ENCODE results near the gene DEPDC5.

DEPDC5 gene

DNA sequence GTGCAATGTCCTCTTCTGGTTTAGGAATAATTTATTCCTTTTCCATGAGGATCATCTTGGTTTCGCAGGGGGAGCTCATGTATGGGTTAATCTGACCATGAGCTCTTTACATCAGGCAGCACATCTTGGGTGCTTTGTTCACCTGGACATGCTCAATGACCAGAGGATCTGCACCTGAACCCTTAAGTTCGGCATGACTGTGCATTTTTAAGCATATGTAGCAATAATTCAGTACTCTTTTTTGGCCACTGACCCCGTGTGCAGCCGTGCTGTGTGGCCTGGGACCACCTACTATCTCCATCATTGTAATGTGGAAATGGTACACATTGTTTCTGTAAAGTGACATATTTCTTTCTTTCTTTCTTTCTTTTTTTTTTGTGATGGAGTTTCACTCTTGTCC, 62.9 kb downstream of the DEPDC5 start:
- no peak for DNase-seq

DNA sequence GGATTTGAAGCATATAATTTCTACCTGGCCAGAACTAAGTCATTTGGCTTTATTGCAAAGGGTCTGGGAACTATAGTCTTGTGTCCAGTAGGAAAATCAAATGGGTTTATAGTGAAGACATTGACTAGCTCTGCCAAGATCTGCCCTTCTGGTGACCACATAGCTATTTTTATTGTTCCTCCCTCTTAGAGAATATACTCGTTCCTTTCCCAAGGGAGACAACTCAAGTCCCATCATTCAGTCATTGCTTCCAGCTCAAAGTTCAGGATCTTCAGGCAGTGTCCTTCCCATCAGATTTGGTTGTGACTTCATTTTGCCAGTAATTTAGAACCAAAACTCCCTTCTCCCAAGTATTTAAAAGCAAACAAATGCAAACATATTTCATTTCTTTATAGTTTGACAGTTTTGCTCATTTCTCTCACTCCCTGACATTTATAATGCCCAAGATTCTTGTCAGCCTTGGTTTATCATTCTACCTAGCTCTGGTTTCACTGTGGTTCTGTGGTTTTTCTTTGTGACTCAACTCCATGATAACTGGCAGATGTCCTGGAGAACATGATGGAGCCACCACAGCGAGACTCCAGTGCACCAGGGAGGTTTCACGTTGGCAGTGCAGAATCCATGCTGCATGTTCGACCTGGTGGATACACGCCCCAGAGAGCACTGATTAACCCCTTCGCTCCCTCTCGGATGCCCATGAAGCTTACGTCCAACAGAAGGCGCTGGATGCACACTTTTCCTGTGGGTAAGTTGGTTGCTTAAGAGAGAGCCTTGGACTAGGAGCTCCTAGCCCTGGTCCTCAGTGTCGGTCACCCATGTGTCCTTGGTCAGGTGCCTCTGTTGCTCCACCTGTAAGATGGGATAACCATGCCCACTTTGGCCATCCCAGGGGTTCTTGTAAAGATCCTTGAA, 64.9 kb downstream of the DEPDC5 start:
- no peak for DNase-seq

GRCh38 chr22:31820655-31821054, 66.8 kb downstream of the DEPDC5 start:
- DNase-seq, result no peak

GRCh38 chr22:31821572-31821971, 67.8 kb downstream of the DEPDC5 start:
- DNase-seq, result no peak

DNA sequence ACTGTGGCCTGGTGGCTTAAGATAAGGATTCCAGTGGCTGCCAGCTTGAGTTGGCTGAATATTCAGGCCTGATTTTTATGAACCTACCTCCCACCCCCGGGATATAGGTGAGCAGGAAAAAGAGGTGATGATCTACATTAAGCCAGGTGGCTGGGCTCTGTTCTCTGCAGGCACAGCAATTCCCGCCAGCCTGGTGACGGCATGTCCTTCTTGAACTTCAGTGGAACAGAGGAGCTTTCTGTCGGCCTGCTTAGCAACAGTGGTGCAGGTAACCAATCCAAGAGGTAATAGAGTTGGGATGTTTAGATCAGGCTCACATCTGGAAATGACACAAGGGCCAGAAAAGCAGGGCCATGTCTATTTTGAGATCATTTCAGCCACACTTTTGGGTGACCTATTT, 68.7 kb downstream of the DEPDC5 start:
- DNase-seq, result no peak

DNA sequence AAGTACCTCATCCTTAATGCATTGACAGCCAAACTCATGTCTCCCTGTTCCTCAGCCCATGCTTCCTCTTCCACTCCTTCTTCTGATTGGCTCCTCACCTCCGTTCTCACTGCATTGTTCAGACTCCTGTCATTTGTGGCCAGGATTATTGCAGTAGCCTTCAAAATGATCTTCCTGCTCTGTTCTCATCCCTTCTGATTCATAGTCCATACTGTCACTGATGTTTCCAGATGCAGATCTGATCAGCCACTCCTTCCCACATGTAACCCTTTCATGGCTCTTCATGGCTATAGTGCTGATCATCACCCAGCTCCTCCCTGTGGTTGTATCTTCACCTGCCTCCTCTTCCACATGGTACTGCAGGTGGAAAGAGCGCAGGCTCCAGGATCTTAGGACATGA, 71.7 kb downstream of the DEPDC5 start:
- DNase-seq, result no peak

- DNase-seq, result no peak
These were observed 72.6 kb downstream of the DEPDC5 start for GRCh38 chr22:31826443-31826842.

DNA sequence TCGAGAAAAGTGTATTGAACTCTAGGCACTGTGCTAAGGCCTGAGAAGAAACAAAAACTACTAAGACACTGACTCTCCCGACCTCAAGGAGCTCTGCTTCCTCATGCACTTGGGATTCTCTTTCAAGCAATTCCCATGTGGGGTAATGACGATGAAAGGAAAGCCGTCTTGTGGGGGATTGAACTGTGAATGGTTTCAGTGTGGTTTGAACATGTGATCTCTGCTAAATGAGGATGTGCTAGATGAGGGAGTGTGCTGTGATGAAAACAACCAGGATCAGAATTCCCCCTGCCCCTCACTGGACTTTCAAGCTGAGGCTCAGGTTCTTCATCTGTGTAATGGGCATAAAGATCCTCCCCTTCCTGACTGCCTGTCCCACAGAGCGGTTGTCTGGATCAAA, 74.9 kb downstream of the DEPDC5 start:
- DNase-seq, result no peak

GRCh38 chr22:31829505-31829904, 75.7 kb downstream of the DEPDC5 start:
- no peak for DNase-seq

DNA sequence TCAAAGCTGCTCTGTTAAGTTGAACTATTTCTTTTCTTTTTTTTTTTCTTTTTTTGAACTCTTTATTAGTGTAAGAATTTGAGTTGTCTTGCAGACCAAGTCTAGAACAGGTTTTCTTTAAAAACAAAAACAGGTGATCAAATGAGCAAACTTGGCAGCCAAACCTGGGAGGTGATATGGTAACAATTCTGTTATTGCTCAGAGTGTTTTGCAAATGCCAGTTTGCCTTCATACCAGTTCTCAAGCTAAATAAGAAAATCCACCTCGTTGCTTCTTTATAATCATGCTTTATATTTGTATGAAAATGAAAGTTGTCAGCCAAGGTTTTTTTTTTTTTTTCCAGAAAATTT, 76.9 kb downstream of the DEPDC5 start:
- no peak for DNase-seq

DNA sequence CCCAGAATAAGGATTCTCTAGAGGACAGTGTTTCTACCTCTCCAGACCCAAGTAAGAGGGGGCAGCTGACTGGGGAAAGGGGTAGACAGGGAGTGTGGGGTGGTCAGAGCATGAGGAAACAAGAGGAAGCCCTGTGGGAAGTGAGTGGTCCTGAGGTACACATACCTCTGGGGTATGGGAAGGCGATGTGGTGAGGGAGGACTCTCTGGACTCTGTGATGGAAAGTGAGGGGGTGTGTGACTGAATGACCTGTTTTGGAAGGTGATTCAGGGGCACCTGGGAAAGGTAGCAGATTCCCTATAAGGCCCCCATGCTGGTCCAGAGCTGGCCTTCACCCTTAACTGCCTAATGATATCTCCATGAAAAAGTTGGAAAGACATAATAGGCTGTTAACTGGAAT, 80.1 kb downstream of the DEPDC5 start:
- no peak for DNase-seq

- no peak for DNase-seq
These were observed 82.2 kb downstream of the DEPDC5 start for GRCh38 chr22:31836010-31836409.

GRCh38 chr22:31838917-31839316, 85.1 kb downstream of the DEPDC5 start:
- no peak for DNase-seq

DNA sequence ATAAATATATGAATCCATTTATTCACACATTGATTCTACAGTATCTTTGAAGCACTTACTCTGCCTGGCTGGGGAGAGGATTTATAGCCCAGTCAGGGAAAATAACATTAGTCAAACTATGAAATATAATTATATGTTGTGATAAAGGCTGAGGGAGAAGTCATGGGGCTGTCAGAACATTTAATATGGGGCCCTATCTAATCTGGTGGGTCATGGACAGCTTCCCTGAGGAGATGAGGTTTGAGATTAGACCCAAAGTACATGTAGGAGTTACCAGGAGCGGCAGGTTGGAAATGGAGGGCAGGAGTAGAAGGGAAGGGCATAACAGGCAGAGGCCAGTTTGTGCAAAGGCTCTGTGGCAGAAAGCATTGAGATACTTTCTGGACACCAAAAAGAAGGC, 86.2 kb downstream of the DEPDC5 start:
- DNase-seq, result no peak

DNA sequence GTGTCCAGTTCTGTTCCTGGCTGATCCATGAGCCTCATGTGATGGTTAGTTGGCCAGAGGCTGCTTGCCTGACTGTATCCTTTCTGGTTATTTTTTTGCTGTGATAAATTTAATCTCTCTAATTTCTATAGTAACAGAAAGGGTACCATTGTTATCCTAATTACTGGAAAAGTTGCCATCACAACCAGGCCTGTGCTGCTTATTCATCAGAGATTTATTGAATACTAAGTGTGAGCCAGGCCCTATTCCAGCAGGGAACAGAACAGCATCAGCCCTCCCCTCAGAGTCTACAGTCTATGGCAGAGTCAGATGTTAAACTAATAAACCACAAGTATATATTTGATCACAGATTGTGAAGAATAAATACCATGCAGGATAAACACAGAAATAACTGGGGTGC, 86.8 kb downstream of the DEPDC5 start:
- DNase-seq, result no peak

DNA sequence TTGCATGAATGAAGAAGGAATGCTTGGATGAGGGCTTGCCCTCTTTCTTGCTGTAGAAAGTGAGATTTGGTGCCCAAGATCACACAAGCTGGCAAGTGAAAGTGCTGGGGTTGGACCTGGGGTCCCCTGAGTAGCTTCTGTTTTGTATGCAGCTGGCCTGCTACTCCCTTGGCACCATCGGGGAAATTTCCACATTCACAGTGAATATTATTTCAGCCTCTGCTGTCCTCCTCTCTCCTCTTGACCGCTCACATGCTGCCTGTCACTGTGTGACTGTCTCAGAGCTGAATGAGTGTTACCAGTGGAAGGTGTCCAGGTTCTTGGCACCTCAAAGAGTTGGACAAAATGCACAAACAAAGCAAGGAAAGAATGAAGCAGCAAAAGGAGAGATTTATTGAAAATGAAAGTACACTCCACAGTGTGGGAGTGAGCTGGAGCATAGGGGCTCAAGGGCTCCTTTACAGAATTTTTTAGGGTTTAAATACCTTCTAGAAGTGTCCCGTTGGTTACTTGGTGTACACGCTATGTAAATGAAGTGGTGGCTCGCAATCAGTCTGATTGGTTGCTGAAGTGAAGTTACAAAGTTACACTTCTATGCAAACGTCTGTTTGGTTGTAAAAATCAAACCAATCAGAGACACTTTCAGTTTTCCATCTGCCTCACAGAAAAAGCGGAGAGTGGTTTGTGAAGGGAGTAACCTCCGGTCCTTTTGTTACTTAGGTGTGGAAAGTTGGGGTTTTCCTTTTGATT, 87.4 kb downstream of the DEPDC5 start:
- no peak for DNase-seq

GRCh38 chr22:31843526-31843925, 89.7 kb downstream of the DEPDC5 start:
- no peak for DNase-seq

DNA sequence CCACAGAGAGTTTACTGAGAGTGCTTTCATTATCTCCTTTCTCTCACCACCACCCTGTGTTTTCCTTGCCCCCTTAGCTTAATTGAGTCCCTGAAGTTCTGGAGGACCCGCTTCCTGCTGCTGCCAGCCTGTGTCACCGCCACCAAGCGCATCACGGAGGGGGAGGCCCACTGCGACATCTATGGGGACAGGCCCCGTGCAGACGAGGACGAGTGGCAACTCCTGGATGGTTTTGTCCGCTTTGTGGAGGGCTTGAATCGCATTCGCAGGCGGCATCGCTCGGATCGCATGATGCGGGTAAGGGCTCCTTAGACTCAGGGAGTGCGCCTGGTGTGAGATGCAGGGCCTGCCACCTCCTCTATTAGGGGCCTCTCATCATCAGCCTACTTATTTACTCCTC, 91.1 kb downstream of the DEPDC5 start:
- DNase-seq, result no peak

DNA sequence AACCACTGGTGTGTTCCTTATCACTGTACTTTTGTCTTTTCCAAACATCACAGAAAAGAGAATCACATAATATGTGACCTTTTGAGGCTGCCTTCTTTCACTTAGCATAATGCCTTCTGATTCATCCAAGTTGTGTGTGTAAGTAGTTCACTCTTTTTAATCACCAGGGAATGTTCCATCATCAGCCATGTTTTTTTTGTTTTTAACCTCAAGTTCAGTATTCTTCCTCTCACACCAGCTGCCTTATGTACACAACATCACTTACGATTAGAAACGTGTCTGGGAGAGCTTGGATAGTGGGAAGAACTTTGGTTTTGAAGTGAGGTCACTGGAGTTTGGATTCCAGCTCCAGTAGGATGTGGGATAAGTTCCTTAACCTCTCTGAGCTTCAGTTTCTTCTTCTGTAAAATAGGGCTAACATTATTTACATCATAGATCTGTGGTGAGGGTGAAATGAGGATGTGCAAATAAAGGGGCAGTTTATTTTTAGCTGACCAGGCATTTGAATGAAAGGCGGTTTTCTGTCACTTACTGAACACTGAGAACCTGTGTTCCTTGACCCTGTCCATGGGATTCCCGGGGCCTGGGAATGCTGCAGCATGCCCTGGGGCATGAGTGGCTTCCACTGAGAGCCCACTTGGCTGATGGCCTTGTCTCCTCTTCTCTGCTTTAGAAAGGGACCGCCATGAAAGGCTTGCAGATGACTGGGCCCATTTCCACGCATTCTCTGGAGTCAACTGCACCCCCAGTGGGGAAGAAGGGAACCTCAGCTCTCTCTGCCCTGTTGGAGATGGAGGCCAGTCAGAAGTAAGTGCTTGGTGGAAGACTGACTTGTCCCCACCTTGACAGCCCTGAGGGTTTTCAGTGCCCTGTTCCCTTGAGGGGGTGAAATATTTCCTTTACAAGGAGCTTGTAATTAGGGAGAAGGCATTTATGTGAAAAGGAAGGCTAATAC, 92.6 kb downstream of the DEPDC5 start:
- no peak for DNase-seq

- no peak for DNase-seq
These were observed 94.6 kb downstream of the DEPDC5 start for GRCh38 chr22:31848411-31848810.

GRCh38 chr22:31850135-31850534, 96.3 kb downstream of the DEPDC5 start:
- no peak for DNase-seq

- DNase-seq, result no peak
These were observed 99.0 kb downstream of the DEPDC5 start for GRCh38 chr22:31852691-31853421.

Data from NCI-H446 (cell line).